Right lobe of liver (tissue), 4 donors: ENCODE results near the gene ZNF764.

ENCODE experiments used
- POLR2A ChIP-seq: fragments of 450-650 bp; IDR thresholded peaks from one replicate; pipeline ENCODE4 v1.6.1; 2017; ENCODE audit warnings: antibody characterized with exemption, mild to moderate bottlenecking
- TF ChIP-seq, protein P1 (sequence below), 4 donors: fragments of 200-600 bp in 3 of 4; fragments of 450-650 bp in 1 of 4; IDR thresholded peaks; one replicate each; pipeline versions ENCODE4 v1.5.1 to v1.8.0; 2016 to 2022; ENCODE audit warnings: antibody characterized with exemption in 4 of 4, mild to moderate bottlenecking in 2 of 4
- donor health status: DM: no; HTN: no; CAD: no.
- donor health status: DM: no; HTN: no; CAD: no.
- donor health status: DM: no; HTN: yes; CAD: no.

DNA sequence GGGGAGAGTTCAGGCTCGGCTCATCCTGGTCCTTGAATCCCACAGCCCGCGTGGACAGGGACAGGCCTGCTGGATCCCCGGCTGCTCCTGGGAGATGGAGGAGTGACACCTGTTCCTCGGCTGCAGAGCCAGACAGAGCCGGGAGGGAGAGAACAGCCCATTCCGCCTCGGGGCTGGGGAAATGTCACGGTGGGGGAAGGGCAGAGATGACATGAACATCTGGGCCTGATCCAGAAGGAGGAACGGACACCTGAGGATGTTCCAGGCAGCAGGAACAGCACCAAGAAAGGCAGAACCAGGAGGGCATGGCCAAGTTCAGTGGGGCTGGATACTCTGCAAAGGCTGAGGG lies 2.1 kb downstream of the ZNF764 start:
- TF ChIP-seq, protein P1, sequence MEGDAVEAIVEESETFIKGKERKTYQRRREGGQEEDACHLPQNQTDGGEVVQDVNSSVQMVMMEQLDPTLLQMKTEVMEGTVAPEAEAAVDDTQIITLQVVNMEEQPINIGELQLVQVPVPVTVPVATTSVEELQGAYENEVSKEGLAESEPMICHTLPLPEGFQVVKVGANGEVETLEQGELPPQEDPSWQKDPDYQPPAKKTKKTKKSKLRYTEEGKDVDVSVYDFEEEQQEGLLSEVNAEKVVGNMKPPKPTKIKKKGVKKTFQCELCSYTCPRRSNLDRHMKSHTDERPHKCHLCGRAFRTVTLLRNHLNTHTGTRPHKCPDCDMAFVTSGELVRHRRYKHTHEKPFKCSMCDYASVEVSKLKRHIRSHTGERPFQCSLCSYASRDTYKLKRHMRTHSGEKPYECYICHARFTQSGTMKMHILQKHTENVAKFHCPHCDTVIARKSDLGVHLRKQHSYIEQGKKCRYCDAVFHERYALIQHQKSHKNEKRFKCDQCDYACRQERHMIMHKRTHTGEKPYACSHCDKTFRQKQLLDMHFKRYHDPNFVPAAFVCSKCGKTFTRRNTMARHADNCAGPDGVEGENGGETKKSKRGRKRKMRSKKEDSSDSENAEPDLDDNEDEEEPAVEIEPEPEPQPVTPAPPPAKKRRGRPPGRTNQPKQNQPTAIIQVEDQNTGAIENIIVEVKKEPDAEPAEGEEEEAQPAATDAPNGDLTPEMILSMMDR (IDR thresholded peaks at IDR 0.05) = no peak
- no peak for TF ChIP-seq POLR2A
